Left renal pelvis (tissue), 4 donors: Measurements from ENCODE around the gene RNU1-2. TPM values are rescaled to one million over a fixed set of nuclear protein-coding genes. Genes with fewer than 3 reads are reported as not detected.
"Not testable (repeated sequence)": the region's sequence is repeated elsewhere in the genome, so short reads cannot be mapped to it uniquely, and the experiment has no call there.

Experiments
- DNase-seq, 4 donors: peaks; one replicate each; pipeline ENCODE4 v3.0.0-alpha.2; 2013; ENCODE audit warnings: low read depth in 4 of 4, low spot score in 3 of 4
- polyA plus RNA-seq, 4 donors: library from polyadenylated mRNA; unstranded; fragments of 120-200 nt; gene quantifications; one replicate each; pipeline ENCODE4 v1.2.1, GENCODE V29; 2013; ENCODE audit not compliant: insufficient read length in 4 of 4

The RNU1-2 gene
- polyA plus RNA-seq, 4 donors, result not detected

DNA sequence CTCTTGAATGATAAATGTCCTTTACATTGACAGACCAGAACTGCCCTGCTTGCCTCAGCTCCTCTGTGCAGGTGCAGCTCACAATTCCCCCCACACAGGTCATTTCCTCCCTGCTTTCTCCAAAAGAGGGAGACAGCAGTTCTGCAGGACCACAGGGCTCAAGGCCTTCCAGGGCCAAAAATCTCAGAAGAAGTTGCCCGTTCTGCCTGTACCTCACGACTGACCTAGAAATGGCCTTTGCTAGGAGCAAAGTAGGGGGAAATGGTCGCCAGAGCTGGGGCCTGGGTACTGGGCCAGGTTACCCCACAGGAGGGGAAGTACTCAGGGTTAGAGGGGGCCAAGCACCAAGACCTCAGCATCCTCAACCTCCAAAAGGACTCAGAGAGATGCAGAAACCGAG is 11.1 kb downstream of the RNU1-2 start:
- no peak for DNase-seq

DNA sequence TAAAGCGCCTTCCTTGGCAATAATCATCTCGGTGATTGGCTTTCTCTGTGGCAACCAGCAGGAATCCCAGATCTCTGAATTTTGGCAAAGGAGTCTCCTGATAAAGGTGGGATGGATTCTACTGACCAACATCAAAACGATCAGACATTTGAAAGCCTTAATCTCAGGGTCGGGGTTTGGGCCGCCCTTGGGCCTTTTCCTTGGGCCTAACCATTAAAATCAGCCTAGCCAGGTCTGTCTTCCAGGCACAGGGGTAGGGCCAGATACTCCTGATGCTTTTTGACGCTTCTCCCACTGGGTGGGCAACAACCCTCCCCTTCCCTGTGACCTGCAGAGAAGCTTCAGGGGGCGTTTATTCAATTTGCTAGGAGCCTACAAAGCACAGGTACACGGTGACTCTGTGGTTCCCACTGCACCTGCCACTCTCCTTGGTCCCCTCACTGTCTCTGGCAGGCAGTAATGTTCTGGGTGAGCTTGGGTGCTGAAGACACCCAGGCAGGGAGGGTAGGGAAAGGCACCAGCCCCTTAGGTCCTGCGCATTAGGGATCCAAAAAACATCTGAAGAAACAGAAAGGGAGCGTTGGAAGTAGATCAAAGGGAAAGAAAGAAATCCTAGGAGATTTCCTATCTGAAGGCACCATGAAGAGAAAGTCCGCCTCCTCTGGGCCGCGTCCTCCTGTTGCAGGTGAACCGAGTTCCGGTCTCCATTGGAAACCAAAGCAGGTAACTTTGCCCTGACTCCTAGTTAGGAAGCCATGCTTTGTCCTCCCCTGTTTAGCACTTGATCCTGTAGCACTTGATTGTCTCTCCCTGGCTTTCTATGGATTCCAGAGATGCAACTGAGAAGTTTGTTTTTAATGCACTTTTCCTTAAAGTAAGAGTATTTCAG is 12.3 kb downstream of the RNU1-2 start:
- no peak for DNase-seq

GRCh38 chr1:16911851-16912721 is 16.3 kb downstream of the RNU1-2 start:
- not testable (repeated sequence) for DNase-seq

GRCh38 chr1:16912742-16913141 is 17.0 kb downstream of the RNU1-2 start:
- DNase-seq, result not testable (repeated sequence)

DNA sequence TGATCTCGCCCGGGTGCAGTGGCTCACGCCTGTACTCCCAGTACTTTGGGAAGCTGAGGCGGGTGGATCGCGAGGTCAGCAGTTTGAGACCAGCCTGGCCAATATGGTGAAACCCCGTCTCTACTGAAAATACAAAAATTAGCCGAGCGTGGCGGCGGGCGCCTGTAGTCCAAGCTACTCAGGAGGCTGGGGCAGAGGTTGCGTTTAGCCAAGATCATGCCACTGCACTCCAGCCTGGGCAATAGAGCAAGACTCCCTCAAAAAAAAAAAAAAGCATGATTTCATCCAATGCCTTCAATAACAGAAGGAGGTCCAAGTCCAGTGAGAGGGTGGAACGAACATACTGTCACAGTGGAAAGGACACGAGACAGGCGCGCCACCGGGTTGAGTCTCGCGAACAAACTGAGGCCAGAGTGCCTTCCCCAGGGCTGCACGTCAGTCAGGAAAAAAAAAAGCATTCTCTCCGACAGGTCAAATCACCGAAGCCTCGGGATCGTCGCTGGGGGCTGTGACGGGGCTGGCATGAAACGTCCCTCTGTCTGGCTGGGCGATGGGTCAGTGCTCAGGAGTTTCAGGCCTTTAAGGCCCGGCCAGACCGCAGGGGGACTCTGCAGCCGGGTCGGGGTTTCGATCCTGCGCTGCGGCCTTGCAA is 17.5 kb downstream of the RNU1-2 start:
- no peak for DNase-seq

- DNase-seq, result peak in 3 of 4 donors; percentile 86 to 96 (median 93)
These were observed 18.3 kb downstream of the RNU1-2 start for GRCh38 chr1:16913833-16914662.

DNA sequence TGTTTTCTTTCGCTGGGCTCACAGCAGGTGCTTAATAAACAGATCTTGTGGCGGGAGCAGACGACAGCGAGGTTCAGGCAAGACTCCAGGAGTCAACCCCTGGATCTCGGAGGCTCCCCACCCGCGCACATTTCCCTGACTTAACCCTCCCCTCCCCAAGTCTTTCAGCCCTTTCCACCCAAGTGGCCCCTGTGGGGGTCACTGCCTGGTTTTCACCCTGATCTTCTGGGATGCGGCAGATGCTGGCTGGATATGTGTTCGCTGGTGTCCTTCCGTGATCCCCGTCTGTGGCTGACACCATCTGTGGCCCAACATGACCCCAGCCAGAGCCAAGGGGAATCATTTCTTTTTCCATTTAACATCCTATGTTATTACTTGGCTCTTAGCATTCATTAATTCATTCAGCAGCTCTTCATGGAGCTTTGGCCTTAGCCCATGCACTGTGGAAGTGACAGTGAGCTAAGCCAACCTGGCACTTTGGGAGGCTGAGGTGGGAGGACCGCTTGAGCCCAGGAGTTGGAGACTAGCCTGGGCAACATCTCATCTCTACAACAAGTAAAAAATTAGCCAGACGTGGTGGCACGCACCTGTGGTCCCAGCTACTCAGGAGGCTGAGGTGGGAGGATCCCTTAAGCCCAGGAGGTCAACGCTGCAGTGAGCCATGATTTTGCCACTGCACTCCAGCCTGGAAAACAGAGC is 19.3 kb downstream of the RNU1-2 start:
- not testable (repeated sequence) for DNase-seq

DNA sequence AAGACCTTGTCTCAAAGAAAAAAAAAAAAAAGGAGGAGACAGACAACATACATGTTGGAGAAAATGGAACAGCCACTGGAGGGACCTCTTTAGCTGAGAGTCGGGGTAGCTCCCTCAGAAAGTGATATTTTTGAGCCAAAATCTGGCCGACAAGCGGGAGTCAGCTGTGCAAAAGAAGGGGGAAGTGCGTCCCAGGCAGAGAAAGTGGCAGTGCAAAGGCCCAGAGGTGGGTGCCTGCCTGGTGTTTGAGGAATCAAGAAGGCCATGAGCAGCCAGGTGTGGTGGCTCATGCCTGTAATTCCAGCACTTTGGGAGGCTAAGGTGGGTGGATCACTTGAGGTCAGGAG is 19.8 kb downstream of the RNU1-2 start:
- no peak for DNase-seq

DNA sequence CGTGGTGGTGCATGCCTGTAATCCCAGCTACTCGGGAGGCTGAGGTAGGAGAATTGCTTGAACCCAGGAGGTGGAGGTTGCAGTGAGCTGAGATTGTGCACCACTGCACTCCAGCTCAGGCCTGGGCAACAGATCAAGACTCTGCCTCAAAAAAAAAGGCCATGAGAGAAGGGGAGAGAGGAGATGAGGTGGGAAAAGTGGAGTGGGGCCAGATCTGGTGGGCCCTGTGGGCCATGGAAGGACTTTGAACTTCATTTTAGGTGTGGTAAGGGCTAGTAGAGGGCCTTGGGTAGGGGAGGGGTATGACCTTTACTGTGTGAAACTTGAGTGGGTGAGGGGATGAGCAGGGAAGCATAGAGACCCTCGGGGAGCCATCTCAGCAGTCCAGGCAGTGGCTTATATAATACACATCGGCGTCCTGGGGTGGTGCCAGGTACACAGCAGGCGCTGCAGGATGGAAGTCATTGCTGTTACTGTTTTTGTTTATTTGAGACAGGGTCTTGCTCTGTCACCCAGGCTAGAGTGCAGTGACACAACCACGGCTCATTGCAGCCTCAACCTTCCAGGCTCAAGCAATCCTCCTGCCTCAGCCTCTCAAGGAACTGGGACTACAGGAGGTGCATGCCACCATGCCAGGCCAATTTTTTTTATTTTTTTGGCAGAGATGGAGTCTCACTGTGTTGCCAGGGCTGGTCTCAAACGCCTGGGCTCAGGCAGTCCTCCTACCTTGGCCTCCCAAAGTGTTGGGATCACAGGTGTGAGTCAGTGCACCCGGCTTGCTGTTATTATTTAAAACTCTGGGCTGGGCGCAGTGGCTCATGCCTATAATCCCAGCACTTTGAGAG is 20.5 kb downstream of the RNU1-2 start:
- not testable (repeated sequence) for DNase-seq

- DNase-seq, result no peak
These were observed 22.6 kb downstream of the RNU1-2 start for GRCh38 chr1:16918371-16918770.

- not testable (repeated sequence) for DNase-seq
These were observed 23.3 kb downstream of the RNU1-2 start for GRCh38 chr1:16918936-16919665.

DNA sequence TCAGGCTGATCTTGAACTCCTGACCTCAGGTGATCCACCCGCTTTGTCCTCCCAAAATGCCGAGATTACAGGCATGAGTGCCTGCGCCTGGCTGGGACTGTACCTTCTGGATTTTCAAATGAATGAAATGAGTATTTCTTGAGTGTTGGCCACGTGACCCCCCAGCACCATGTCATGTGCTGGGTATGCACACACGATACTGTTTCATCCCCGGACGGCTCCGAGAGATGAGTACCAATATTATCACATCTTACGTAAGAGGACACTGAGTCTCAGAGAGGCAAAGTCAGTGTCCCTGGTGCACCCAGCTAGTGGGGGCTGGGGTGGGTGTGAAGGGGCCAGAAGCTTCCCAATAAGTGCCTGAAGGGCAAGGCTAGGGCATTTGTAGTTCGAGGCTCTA is 25.2 kb downstream of the RNU1-2 start:
- DNase-seq, result no peak

- no peak for DNase-seq
These were observed 25.8 kb downstream of the RNU1-2 start, which contains the start of gene CROCC for GRCh38 chr1:16921391-16922185. Gene CROCC, plus strand, starts transcription at chr1:16921931. Its CDS starts 88 bp downstream, at chr1:16922019.

DNA sequence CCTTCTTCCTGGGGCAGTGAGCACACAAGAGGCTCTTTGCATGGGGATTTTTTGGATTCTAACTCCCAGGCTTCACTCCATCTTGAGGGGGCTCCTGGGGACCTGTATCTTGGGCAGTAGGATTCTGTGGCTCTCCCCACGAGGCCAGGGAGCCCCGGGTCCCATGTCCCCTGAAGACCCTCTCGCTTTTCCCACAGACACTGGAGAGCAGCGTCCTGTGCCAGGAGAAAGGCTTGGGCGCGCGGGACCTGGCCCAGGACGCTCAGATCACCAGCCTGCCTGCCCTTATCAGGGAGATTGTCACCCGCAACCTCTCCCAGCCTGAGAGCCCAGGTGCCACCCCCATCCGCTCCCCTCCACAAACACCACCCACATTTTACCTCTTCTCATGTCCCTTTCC is 26.7 kb downstream of the RNU1-2 start:
- no peak for DNase-seq

- no peak for DNase-seq
These were observed 27.2 kb downstream of the RNU1-2 start for GRCh38 chr1:16922885-16923431.

GRCh38 chr1:16924216-16924918 is 28.6 kb downstream of the RNU1-2 start:
- no peak for DNase-seq
